GM19452 (cell line): ENCODE results near the gene RHOB.
"Not testable (repeated sequence)": the region's sequence is repeated elsewhere in the genome, so short reads cannot be mapped to it uniquely, and the experiment has no call there.

Source experiments
- ATAC-seq: cut with Tn5 transposase; IDR thresholded peaks from one replicate; pipeline ENCODE4 v1.9.1; 2021; ENCODE audit not compliant: unreplicated experiment

Gene RHOB

DNA sequence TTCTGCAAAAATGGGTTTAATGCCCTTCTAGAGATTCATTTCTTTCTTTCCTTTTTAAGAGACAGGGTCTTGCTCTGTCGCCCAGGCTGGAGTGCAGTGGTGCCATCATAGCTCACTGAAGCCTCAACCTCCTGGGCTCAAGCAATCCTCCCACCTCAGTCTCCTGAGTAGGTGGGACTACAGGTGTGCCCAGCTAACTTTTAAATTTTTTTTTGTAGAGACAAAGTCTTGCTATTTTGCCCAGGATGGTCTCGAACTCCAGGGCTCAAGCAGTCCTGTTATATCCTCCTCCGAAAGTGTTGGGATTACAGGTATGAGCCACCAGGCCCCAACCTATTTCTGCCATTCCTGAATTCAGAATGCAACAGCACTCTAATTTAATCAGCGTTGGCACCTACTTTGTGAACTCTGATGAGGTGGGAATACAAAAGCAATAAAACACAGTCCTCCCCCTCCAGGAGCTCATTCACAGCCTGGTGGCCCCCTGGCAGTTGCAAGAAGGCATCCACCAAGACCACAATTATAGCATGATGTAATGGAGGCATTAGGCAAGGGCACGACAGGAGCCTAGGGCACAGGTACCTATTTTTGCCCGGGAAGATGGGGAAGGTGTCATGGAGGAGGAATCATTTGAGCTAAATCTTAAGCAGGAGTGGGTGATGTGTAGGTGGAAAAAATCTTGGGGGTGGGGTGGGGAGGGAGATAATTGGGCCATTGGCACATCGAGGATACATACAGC is 5.1 kb downstream of the RHOB start:
- ATAC-seq, result no peak

DNA sequence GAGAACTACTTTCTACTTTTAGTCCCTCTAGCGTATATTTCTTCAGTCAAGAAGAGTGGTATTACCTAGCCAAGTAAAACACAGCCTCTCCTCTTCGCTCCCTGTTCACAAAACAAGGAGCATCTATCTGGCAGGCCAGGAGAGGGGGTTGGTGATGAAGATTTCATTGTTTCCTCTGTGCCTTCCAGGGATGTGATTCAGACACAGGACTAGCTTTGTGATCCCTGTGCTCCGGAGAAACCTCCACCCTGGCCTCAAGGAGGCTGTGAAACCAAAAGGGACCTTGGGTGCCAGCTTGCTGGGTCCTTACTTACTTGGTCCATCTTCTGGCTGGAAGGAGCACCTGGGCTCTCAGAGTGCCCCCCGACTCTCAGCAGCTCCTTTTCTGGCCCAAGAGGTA is 5.7 kb downstream of the RHOB start:
- ATAC-seq, result no peak

DNA sequence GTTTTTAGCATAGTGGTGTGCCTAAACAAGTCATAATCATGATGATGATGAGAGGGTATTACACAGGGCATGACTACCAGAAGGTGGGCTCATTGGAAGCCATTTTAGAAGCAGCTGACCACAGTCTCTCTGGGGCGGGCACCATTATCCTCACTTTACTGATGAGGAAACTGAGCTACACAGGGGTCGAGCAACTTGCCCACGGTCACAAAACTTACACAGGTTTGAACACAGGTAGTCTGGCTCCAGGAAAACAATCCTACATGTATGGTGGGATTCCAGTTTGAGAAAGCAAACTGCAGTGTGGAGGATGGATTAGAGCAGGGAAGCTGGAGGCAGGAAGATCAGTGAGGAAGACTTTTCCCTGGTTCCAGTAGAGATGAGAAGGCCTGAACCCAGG is 6.2 kb downstream of the RHOB start:
- no peak for ATAC-seq

DNA sequence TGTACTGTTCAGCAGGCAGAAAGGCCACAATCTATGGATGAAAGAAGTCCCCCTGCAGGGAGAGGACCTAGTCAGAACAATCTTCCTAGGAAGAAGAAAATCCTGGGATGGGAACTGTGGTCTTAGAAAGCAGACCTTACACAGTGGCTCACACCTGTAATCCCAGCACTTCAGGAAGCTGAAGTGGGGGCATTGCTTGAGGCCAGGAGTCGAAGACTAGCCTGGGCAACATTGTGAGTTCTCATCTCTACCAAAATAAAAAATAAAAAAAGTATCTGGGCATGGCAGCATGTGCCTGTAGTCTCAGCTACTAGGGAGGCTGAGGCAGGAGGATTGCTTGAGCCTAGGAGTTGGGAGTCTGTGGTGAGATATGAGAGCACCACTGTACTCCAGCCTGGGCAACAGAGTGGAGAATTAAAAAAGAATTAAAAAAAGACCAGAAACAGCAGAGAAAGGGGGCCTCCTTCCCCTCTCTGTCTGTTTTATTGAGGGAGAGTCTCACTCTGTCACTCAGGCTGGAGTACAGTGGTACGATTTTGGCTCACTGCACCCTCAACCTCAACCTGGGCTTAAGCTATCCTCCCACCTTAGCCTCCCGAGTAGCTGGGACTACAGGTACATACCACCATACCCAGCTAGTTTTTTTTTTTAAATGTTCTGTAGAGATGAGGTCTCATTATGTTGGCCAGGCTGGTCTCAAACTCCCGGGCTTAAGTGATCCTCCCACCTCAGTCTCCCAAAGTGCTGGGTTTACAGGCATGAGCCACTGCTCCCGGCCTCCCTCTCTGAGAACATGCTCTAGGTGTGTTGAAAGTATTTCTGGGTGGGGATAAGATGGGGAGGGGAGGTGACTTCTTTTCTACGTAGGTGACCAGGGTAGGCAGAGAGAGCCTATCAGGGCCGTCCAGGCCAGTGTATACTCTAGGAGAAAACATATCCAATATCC is 7.4 kb downstream of the RHOB start:
- ATAC-seq, result no peak

DNA sequence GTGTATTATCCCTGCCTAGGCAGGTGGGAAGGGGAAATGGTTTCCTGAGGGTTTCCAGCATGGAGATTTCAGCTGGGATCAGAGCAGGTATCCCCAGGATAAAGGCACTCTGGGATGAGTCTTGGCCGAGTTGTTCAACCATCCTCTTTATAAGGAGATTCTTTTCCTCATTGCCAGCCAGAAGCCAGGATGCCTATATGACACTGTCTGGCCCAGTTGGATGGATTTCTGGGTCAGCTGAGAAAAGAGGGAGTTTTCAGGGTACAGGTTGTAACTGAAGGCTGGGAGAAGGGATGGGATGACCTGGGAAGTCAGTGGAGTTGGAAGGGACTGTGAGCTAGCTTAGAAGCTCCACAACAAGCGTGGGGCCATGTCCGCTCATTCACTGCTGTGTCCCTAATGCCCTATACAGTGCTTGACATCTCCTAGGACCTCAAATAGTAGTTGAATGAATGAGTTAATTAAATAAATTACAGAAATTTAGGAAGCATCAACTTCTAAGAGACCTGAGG is 8.3 kb downstream of the RHOB start:
- no peak for ATAC-seq

DNA sequence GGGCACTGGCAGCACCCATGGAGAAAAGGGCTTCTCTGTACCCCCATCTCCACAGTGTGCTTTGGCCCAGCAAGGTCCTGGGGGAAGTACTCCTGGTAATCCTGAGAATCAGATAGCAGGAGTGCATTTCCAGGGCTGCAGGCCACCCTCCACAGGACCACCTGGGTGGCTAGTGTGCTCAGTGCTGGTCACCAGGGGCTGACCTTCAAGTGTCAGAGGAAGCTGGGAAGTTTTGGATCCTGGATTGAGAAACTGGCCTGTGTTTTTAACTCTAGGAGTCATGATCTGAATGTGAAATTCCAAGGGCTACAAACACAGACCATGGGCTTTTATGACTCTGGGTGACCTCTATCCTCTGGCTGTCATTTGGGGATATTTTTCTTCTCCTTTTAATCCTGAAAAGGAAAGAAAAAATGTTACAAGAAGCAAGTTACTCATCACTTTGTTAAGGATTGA is 9.3 kb downstream of the RHOB start:
- no peak for ATAC-seq

DNA sequence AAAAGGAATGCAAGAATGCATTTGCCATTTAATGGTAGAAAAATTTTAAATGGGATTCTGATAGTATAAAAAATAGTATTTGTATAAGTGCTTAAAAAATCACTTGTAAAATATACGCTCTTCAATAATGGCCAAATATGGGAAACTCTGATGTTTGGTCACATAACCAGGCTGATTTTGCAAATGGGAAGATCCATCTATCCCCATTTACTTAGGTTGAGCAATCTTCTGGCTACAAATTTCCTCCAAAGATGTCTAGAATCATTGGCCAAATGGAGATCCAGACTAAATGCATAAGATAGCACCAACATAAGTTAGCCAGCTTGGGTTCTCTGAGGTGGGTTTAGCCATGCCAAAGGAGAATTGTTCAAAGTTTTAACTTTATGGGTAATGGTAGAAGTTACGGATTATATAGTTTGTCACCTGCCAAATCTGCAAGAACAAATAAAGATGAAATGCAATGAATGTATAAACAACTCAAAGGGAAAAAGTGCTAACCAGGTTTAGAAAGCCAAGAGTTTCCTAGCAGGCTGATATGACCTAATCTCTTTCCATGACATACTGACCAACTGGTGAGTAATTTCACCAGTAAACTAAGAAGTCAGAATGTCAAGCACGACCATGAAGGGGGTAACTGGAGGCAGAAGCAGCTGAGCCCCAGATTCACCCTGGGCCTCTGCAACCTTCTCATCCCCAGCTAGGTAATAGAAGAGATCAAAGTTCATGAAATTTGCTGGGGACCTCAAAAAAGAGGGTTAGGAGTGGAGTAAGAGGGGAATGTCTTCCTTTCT is 10.0 kb downstream of the RHOB start:
- ATAC-seq, result no peak

DNA sequence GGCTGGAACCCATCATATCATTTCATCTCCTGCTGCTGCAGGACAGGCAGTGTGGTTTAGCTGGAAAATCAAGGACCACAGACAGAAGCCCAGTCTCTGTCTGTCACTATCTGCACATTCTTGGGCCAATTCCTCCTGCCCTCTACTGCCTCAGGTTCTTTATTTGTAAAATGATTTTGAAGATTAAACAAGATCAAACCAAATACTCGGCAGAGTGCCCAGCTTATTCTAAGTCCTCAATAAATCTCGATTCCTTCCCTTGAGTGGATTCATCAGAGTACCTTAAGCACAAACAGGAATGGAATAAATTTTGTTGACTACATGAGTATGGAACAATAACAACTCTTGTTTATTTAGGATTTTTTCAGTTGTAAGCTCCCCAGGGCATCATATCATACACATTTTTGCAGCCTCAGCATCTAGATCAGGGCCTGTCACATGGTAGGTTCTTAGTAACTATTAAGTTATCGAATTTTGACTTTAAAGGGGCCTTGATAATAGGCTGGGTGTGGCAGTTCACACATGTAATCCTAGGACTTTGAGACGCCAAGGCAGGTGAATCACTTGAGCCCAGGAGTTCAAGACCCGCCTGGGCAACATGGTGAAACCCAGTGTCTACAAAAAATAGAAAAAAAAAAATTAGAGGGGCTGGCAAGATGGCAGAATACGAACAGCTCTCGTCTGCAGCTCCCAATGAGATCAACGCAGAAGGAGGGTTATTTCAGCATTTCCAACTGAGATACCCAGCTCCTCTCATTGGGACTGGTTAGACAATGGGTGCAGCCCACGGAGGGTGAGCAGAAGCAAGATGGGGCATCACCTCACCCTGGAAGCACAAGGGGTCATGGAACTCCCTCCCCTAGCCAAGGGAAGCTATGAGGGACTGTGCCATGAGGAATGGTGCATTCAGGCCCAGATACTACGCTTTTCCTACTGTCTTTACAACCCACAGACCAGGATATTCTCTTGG is 11.1 kb downstream of the RHOB start:
- no peak for ATAC-seq

DNA sequence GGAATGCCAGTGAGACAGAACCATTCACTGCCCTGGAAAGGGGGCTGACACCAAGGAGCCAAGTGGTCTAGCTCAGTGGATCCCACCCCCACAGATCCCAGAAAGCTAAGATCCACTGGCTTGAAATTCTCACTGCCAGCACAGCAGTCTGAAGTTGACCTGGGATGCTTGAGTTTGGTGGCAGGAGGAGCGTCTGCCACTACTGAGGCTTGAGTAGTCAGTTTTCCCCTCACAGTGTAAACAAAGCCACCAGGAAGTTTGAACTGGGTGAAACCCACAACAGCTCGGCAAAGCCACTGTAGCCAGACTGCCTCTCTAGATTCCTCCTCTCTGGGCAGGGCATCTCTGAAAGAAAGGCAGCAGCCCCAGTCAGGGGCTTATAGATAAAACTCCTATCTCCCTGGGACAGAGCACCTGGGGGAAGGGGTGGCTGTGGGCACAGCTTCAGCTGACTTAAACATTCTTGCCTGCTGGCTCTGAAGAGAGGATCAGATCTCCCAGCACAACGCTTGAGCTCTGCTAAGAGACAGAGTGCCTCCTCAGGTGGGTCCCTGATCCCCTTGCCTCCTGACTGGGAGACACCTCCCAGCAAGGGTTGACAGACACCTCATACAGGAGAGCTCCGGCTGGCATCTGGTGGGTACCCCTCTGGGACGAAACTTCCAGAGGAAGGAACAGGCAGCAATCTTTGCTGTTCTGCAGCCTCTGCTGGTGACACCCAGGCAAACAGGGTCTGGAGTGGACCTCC is 12.0 kb downstream of the RHOB start:
- not testable (repeated sequence) for ATAC-seq

DNA sequence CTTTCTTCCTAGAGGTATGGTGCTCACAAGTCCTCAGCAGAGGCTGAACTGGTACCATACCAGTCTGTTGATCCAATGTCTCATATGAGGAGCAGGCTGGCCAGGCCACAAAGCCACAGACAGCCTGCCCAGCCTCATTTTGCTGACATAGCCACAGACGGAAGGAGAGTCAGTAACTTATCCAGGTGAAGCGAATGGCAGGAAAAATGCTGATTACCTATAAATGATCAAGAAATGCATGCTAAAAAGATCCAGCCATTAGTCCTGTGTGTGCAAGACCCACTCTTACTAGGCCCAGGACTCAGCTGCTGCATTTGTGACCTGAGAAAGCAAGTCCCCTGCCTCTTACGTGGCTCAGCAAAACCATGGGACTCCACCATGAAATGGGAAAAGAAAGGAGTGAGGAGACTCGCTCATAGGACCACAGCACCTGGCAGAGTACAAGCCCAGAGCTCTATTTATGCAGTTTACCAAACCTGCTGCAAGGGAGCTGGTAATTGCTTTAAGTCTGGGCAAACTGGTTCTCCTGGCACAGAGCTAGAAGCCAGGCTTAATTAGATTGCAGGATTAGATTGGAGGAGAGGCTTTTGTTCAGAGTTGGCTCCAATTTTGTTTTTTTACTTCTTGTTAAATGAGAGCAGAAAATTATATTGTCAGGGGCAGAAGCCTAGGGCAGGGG is 19.0 kb downstream of the RHOB start:
- ATAC-seq, result no peak

DNA sequence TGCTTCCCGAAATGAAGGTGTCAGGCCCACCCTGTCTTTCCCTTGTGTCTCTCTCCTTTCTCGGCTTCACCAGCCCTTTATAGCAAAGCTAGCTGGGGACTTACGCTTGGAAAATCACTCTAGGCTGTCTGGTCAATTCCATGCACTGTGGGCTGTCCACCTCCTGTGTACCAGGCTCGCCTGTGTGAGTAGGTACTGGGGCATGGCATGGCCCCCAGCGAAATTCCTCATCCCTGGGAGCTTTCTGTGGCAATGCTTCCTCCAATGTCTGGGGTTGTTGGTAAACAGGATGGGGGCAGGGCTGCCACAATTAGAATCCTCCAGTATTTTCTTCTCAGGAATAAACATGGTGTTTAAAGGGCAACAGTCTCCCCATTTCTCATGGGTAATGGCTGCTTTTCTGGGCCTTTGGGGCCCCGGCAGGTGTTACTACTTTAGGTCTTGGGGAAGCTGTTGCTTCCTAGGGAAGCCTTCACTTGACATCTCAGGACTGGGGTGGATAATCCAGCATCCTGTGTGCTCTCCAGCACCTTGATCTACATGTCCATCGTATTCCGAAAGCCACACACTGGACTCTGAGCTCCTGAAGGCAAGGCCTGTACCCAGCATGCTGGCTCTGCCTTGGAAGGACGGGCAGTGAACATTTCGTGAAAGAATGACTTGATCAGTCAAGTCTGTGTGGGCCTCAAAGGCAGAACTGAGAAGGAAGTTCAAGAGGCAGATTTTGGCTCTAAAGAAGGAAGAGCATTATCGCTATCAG is 21.1 kb downstream of the RHOB start:
- no peak for ATAC-seq

DNA sequence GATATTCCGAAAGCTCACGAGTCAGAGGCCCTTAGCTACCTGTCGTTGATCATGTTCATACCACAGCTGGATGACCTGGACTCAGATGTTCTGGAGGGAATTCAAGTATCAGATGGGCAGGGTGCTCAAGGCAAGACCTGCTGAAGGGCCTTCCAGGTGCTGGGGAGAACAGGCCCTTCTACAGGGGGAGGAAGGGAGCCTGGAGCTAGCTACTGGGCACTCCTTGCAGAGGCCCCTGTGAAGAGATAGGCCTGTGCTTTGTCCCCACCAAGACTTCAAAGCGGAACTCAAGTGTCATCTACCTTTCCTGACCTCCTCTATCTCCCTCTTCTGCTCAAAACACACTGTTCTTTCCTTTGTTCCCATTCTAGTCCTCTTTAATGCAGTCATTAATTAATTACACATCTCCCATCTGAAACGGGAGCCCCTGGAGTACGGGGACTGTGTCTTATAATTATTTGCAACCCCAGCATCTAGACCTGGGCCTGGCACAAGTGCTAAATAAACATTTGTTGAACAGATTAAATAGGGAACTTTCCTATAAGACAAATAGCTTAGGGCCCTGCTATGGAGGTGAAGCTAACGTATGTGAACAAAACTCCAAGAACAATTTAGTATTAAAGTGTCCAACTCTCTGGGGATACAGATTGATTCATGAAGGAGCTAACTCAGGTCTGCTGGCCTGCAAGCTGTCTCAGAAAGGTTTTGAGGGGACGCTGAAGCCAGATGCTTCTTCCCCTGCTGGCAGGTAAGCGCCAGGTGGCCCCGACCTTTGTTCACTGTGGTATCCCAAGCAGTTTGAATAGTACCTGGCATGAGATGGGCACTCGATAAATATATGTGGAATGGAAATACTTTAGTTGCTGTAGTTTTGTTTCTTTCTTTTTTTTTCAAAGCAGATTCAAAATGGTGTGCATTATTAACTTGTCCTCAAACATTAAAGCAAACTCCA is 22.0 kb downstream of the RHOB start:
- ATAC-seq, result no peak

DNA sequence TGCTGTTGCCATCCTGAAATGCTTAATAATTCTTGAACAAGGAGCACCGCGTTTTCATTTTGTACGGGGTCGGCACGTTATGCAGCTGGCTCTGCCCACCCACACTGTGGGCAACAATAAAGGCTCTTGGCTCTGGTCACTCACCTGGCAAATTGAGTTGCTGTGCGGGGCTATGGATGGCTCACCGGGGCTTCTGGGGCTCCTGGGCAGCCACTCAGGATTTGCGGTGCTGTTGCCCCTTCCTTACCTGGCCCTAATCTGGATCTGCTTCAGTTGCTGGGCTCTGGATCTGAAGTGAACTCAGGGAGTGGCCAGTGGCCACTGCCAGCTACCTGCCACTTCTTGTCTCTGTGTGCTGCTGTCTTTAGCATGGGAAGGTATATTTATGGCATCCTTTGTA is 22.7 kb downstream of the RHOB start:
- ATAC-seq, result no peak

DNA sequence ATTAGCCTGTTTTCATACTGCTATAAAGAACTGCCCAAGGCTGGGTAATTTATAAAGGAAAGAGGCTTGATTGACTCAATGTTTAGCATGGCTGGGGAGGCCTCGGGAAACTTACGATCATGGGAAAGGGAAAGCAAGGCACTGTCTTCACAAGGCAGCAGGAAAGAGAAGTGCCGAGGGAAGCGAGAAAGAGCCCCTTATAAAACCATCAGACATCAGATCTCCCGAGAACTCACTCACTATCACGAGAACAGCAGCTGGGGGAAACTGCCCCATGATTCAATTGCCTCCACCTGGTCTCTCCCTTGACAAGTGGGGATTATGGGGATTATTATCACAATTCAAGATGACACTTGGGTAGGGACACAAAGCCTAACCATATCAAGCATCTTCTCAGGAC is 23.3 kb downstream of the RHOB start:
- no peak for ATAC-seq

DNA sequence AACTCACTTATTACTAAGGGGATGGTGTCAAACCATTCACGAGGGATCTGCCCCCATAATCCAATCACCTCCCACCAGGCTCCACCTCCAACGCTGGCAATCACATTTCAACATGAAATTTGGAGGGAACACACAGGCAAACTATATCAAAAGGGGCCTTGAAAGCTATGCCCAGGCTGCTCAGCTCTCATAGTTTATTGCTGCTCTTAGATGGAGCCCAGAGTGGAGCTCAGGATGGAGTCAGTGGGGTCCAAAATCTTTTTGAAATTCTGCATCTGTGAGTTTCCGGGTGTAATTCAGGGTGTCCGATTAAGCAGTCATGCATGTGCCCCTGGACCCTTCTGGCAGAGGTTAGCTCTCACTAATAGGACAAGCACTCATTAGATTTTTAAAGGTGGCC is 24.3 kb downstream of the RHOB start:
- ATAC-seq, result no peak

DNA sequence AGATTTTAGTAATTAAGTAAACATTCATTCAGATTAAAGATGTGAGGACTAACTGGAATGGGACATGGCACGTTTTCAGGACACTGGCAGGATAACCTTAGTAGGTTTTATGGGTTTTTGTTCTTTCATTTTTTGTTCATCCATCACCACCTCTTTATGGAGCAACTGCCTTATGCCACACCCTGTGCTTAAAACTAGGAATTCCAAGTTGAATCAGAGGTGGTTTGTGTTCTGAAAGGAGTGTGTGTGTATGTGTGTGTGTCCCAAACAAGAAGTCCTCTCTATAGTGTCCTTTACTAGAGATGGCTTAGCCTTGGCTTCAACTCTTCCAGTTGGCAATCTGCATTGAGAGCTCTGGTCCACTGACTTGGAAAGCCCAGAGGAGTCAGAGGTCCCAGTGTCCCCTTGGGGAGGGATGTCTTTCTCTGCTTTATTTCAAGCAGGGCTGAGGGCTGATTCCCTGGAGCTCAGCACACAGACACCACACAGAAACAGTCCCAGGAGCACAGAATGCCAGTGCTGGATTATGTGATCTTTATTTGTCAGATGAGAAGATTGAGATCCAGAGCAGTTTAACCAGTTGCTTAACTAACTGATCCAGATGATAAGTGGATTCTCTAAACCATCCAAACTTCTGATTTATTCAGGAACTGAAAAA is 25.2 kb downstream of the RHOB start:
- ATAC-seq, result no peak
